ENCODE results near the gene ADORA1. TPM values are rescaled to one million over a fixed set of nuclear protein-coding genes. Genes with fewer than 3 reads are reported as not detected.

ADORA1 gene
- total RNA-seq, 2 experiments from 2014 or later: not detected

DNA sequence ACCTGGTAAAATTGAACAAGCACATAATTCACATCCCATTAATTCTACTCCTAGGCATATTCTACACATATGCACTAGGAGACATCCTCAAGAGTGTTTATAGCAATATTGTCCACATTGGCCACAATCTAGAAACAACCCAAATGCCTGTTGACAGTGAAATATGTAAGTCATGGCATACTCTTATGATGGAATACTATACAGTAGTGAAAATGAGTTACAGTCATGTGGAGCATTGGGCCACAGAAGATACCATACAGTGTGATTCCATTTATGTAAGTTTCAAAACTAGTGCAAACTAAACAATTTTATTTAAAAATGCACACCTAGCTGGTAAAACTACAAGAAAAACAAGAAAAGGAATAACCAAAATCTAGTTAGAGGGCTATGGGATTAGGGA lies 82.8 kb downstream of the ADORA1 start:
- intact Hi-C loops (cut with DNase I, micrococcal nuclease): no loop called here
- ATAC-seq (ENCODE audit: poor library complexity) (no peak), DNase-seq (no peak)
- H3K27me3 Mint-ChIP-seq: no peaks in the 10 kb centered on the region
- H3K9me3 ChIP-seq (ENCODE audit: control insufficient read depth in 1 of 2, insufficient read depth in 1 of 2, low read length in 2 of 2): no peaks in the 10 kb centered on the region
- ChIA-PET POLR2A (no interaction called here), CTCF (no interaction called here)
- H3K27ac Mint-ChIP-seq: no peak overlapping the region
- H3K4me1 Mint-ChIP-seq (ENCODE audit: low read depth): no peaks in the 10 kb centered on the region
- no peak overlapping the region for H3K27ac ChIP-seq (ENCODE audit: low read depth in 1 of 2, low read length in 2 of 2)
- H3K27me3 ChIP-seq (ENCODE audit: control insufficient read depth in 1 of 2, insufficient read depth in 2 of 2, low read length in 2 of 2): no peaks in the 10 kb centered on the region
- H3K9me3 Mint-ChIP-seq: no peaks in the 10 kb centered on the region
- no peaks in the 10 kb centered on the region for H3K4me1 ChIP-seq (ENCODE audit: insufficient read depth, low read length)
- H3K4me3 ChIP-seq (ENCODE audit: low read length): no peak overlapping the region
- no peaks in the 10 kb centered on the region for H3K36me3 ChIP-seq (ENCODE audit: insufficient read depth, low read length)
- no peak overlapping the region for H3K4me3 Mint-ChIP-seq
- TF ChIP-seq, protein P1, sequence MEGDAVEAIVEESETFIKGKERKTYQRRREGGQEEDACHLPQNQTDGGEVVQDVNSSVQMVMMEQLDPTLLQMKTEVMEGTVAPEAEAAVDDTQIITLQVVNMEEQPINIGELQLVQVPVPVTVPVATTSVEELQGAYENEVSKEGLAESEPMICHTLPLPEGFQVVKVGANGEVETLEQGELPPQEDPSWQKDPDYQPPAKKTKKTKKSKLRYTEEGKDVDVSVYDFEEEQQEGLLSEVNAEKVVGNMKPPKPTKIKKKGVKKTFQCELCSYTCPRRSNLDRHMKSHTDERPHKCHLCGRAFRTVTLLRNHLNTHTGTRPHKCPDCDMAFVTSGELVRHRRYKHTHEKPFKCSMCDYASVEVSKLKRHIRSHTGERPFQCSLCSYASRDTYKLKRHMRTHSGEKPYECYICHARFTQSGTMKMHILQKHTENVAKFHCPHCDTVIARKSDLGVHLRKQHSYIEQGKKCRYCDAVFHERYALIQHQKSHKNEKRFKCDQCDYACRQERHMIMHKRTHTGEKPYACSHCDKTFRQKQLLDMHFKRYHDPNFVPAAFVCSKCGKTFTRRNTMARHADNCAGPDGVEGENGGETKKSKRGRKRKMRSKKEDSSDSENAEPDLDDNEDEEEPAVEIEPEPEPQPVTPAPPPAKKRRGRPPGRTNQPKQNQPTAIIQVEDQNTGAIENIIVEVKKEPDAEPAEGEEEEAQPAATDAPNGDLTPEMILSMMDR (IDR thresholded peaks at IDR 0.05): no peak
- no peaks in the 10 kb centered on the region for H3K36me3 Mint-ChIP-seq (ENCODE audit: low read depth)

DNA sequence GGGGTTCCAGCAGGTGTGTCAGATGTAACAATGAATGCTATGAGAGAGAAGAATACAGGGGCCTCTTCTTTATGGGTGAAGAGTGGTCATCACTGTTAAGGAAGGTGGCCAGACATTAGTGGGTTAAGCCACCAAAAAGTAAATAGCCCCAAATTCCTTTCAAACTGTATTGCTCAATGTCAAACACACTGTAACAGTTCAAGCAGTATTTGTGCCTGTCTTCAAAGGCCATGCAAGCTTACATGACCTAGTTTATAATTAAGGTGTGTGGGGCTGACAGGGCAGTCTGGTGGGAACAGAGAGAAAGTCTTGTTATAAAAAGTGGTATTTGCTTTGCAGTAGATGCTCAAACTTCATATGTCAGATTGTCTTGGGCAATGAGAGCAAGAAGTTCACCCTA lies 83.5 kb downstream of the ADORA1 start:
- H3K27me3 Mint-ChIP-seq: peaks cover under 1% of the 10 kb centered on the region
- Histone ChIP-seq H3K9me3 (ENCODE audit: control insufficient read depth in 1 of 2, insufficient read depth in 1 of 2, low read length in 2 of 2) (no peaks in the 10 kb centered on the region), H3K4me3 (ENCODE audit: low read length) (no peak overlapping the region), H3K27me3 (ENCODE audit: control insufficient read depth in 1 of 2, insufficient read depth in 2 of 2, low read length in 2 of 2) (no peaks in the 10 kb centered on the region), H3K36me3 (ENCODE audit: insufficient read depth, low read length) (no peaks in the 10 kb centered on the region), H3K4me1 (ENCODE audit: insufficient read depth, low read length) (peaks cover 2% of the 10 kb centered on the region), H3K27ac (ENCODE audit: low read depth in 1 of 2, low read length in 2 of 2) (no peak overlapping the region)
- no peak for DNase-seq
- no peak overlapping the region for H3K27ac Mint-ChIP-seq
- peaks cover 1% of the 10 kb centered on the region for H3K4me1 Mint-ChIP-seq (ENCODE audit: low read depth)
- ATAC-seq (ENCODE audit: poor library complexity): no peak
- H3K9me3 Mint-ChIP-seq: no peaks in the 10 kb centered on the region
- ChIA-PET CTCF (no interaction called here), POLR2A (no interaction called here)
- H3K4me3 Mint-ChIP-seq: no peak overlapping the region
- intact Hi-C loops (cut with DNase I, micrococcal nuclease): no loop called here
- TF ChIP-seq, protein P1 (IDR thresholded peaks at IDR 0.05): no peak
- H3K36me3 Mint-ChIP-seq (ENCODE audit: low read depth): no peaks in the 10 kb centered on the region

DNA sequence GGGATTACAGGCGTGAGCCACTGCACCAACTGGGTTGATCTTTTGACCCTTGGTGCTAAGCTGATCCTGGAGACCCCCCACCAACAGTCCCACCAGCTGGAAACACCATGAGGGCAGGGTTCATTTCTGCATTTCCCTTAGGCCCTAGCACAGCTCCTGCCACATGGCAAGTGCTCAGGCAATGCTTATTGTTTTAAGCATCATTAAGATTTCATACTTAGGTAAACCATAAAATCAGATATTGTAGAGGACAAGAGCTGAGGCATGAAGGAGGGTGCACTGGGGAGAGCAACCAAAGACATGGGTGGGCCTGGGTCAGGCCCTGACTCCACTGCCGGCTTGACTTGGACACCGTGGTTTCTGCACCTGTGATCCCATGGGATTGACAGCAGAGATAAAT lies 84.3 kb downstream of the ADORA1 start:
- Histone ChIP-seq H3K36me3 (ENCODE audit: insufficient read depth, low read length) (no peaks in the 10 kb centered on the region), H3K4me3 (ENCODE audit: low read length) (no peak overlapping the region), H3K27ac (ENCODE audit: low read depth in 1 of 2, low read length in 2 of 2) (no peak overlapping the region), H3K4me1 (ENCODE audit: insufficient read depth, low read length) (peaks cover 7% of the 10 kb centered on the region), H3K9me3 (ENCODE audit: control insufficient read depth in 1 of 2, insufficient read depth in 1 of 2, low read length in 2 of 2) (no peaks in the 10 kb centered on the region), H3K27me3 (ENCODE audit: control insufficient read depth in 1 of 2, insufficient read depth in 2 of 2, low read length in 2 of 2) (peaks cover 0 to 3% of the 10 kb centered on the region in 2 experiments)
- no peak overlapping the region for H3K27ac Mint-ChIP-seq
- TF ChIP-seq, protein P1 (IDR thresholded peaks at IDR 0.05): no peak
- H3K36me3 Mint-ChIP-seq (ENCODE audit: low read depth): no peaks in the 10 kb centered on the region
- CTCF ChIA-PET: no interaction called here
- intact Hi-C loops (cut with DNase I, micrococcal nuclease): no loop called here
- H3K9me3 Mint-ChIP-seq: no peaks in the 10 kb centered on the region
- H3K4me1 Mint-ChIP-seq (ENCODE audit: low read depth): peaks cover 6% of the 10 kb centered on the region
- H3K27me3 Mint-ChIP-seq: peaks cover 7% of the 10 kb centered on the region
- ATAC-seq (ENCODE audit: poor library complexity): no peak
- no peak for DNase-seq
- POLR2A ChIA-PET: no interaction called here
- H3K4me3 Mint-ChIP-seq: no peak overlapping the region
